HepG2 (cell line): ENCODE measurements around the gene RHOV. TPM values are rescaled to one million over a fixed set of nuclear protein-coding genes. Genes with fewer than 3 reads are reported as not detected.

Experiments
- AHR ChIP-seq: IDR thresholded peaks from 2 replicates; pipeline ENCODE4 v1.6.1; 2018; ENCODE audit warnings: missing genetic modification reagents, missing compliant biosample characterization
- DMTF1 ChIP-seq: sonication (generic); formaldehyde crosslinking; IDR thresholded peaks from 2 replicates; pipeline ENCODE4 v1.4.0; 2020; ENCODE audit warnings: mild to moderate bottlenecking, missing genetic modification reagents
- ELF1 ChIP-seq: sonication (generic); formaldehyde crosslinking; IDR thresholded peaks from 2 replicates; pipeline ENCODE4 v1.4.0; 2020; ENCODE audit warnings: missing genetic modification reagents
- FUBP1 ChIP-seq: sonication (generic); formaldehyde crosslinking; IDR thresholded peaks from 2 replicates; pipeline ENCODE4 v1.5.1; 2020; ENCODE audit warnings: missing genetic modification reagents, mild to moderate bottlenecking, borderline replicate concordance
- HNF4A ChIP-seq: sonication (generic); formaldehyde crosslinking; IDR thresholded peaks from 2 replicates; pipeline ENCODE4 v1.4.0; 2020; ENCODE audit warnings: missing genetic modification reagents
- MATR3 ChIP-seq: sonication (generic); formaldehyde crosslinking; IDR thresholded peaks from 2 replicates; pipeline ENCODE4 v1.4.0; 2020; ENCODE audit warnings: missing genetic modification reagents
- MEIS1 ChIP-seq: sonication (generic); formaldehyde crosslinking; IDR thresholded peaks from 2 replicates; pipeline ENCODE4 v1.9.0; 2021; ENCODE audit warnings: mild to moderate bottlenecking, missing genetic modification reagents, moderate library complexity, borderline replicate concordance
- MXI1 ChIP-seq: IDR thresholded peaks from 3 replicates; pipeline ENCODE4 v1.6.1; 2012; ENCODE audit warnings: low read depth, low read length, inconsistent platforms, borderline replicate concordance
- ZHX1 ChIP-seq: sonication (generic); formaldehyde crosslinking; IDR thresholded peaks from 2 replicates; pipeline ENCODE4 v1.8.1; 2022; ENCODE audit warnings: low read depth, mild to moderate bottlenecking, missing genetic modification reagents
- ZMYM2 ChIP-seq: sonication (generic); formaldehyde crosslinking; IDR thresholded peaks from 2 replicates; pipeline ENCODE4 v1.8.0; 2022; ENCODE audit warnings: mild to moderate bottlenecking, missing genetic modification reagents
- ZNF274 ChIP-seq: sonication (generic); formaldehyde crosslinking; IDR thresholded peaks from 2 replicates; pipeline ENCODE4 v1.5.1; 2020; ENCODE audit warnings: mild to moderate bottlenecking, missing genetic modification reagents
- ZNF512 ChIP-seq: sonication (generic); formaldehyde crosslinking; IDR thresholded peaks from 2 replicates; pipeline ENCODE4 v1.4.0; 2020; ENCODE audit warnings: mild to moderate bottlenecking, missing genetic modification reagents
- ZNF615 ChIP-seq: sonication (generic); formaldehyde crosslinking; IDR thresholded peaks from 2 replicates; pipeline ENCODE4 v1.5.0; 2020; ENCODE audit warnings: mild to moderate bottlenecking, missing genetic modification reagents, borderline replicate concordance
- ZNF740 ChIP-seq: sonication (generic); formaldehyde crosslinking; IDR thresholded peaks from 2 replicates; pipeline ENCODE4 v1.4.0; 2020; ENCODE audit warnings: missing genetic modification reagents
- ZNF772 ChIP-seq: sonication (generic); formaldehyde crosslinking; IDR thresholded peaks from 2 replicates; pipeline ENCODE4 v1.5.0; 2020; ENCODE audit warnings: mild to moderate bottlenecking, missing genetic modification reagents
- polyA plus RNA-seq, 8 experiments: library from polyadenylated mRNA; depleted of rRNA in 3 of 8; stranded (reverse) in 7 of 8; unstranded in 1 of 8; fragments of >200 nt; fragmentation: Illumina TruSeq in 4 of 8; extraction: Trizol in 4 of 8; gene quantifications; 2 replicates each; pipeline versions ENCODE4 v1.2.1 to v1.2.3, GENCODE V29; 2011 to 2016; ENCODE audit warnings: low read depth in 4 of 8, missing spikeins in 1 of 8, mixed read lengths in 1 of 8; ENCODE audit not compliant: insufficient read depth in 1 of 8
- total RNA-seq, 5 experiments: library from RNA; depleted of rRNA; stranded (reverse); fragments of >200 nt; fragmentation: Illumina TruSeq; extraction: Trizol; gene quantifications; 2 replicates each; pipeline ENCODE4 v1.2.3, GENCODE V29; 2016; ENCODE audit warnings: low read depth in 1 of 5

Gene RHOV
- total and polyA plus RNA-seq, 2 of the 13 experiments (the other 11 are each of a cell fraction or from before 2014, with no cell fraction given) = 0.17 to 0.18 TPM

GRCh38 chr15:40906091-40906990 is 32.3 kb upstream of the RHOV start (continued):
- TF ChIP-seq DMTF1 (CRISPR knock-in tag) = no peak
- TF ChIP-seq ELF1 (CRISPR knock-in tag) = no peak; the same call in 1 of the 2 replicates
- TF ChIP-seq ZHX1 (CRISPR knock-in tag) = no peak
- no peak for TF ChIP-seq AHR (CRISPR knock-in tag)
- no peak for TF ChIP-seq ZMYM2 (CRISPR knock-in tag)
- peak; percentile 74; the same call in 1 of the 3 replicates for TF ChIP-seq MXI1
- TF ChIP-seq ZNF772 (CRISPR knock-in tag) = 0 out of 2 replicates have a peak, but pooled peaks have one; percentile 40
- no peak for TF ChIP-seq MATR3 (CRISPR knock-in tag)
- peak; percentile 28; the same call in 1 of the 2 replicates for TF ChIP-seq HNF4A
- no peak; the same call in 1 of the 2 replicates for TF ChIP-seq ZNF274 (CRISPR knock-in tag)
- TF ChIP-seq FUBP1 (CRISPR knock-in tag) = no peak
- no peak for TF ChIP-seq ZNF512 (CRISPR knock-in tag)
- no peak for TF ChIP-seq ZNF615 (CRISPR knock-in tag)
- TF ChIP-seq MEIS1 = no peak
- TF ChIP-seq ZNF740 (CRISPR knock-in tag) = 0 out of 2 replicates have a peak, but pooled peaks have one; percentile 41
